ENCODE data around the gene HNRNPLL.
A peak's percentile ranks its signal among the peaks of the same experiment; 100 is the strongest.

The HNRNPLL gene

DNA sequence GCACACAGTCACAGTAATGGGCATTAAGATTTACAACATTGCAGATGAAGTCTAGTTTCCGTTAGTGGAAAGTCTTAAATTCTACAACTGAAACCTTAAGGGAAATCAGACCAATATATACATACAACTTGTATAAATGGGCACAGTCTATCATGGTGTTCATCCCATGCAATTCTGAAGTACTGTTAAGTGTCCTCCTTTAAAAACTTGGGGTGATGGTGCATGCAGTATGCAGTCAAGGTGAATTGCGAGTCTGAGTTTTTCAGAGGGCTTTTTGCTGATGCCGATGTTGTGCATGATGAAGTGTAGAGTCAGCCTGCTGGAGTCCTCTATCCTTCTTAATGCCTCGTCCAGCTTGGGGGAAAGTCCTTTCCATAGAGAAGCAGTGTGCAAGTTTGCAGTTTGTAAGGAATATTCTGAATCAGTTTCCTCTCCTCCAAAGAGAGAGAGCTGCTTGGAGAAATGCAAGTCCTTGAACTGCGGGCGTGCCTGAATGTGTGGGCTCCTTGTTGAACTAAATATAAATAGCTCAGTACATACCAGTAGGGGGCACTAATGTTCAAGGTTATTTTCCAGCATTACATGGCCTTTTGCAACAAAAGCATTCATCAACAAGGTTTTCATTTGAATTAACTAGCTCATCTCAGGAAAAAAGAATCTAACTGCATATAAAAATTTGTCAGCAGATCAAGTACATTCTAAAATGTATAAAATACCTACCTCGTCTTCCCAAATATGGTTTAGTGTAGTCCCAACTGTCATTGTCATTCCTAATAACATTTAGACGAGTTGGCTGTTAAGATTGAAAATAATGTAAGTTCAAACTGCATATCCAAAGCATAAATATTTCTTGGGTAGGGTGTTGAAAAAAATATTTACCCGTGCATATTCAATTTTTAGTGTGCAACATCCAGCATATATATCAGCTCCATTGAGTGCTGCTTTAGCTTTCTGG, 21.3 kb downstream of the HNRNPLL start:
- Histone ChIP-seq H3K4me3 (ENCODE audit: low read depth, low read length) (no peak overlapping the region), H3K27ac (ENCODE audit: extremely low read depth, low read depth, low read length) (no peak overlapping the region), H3K36me3 (ENCODE audit: control insufficient read depth in 2 of 2, insufficient read depth in 1 of 2, low read length in 2 of 2) (peaks cover 13 to 26% of the 10 kb centered on the region in 2 experiments), H3K4me1 (ENCODE audit: control insufficient read depth, insufficient read depth, low read length) (peaks cover 16% of the 10 kb centered on the region), H3K9me3 (ENCODE audit: control insufficient read depth, insufficient read depth, low read depth, low read length) (no peaks in the 10 kb centered on the region)
- CTCF ChIA-PET, result interaction anchor here (0.6 to 5.0 kb wide), 53 partner anchors 9 to 1008 kb away, joined by 3 to 47 read pairs (median 5); partner anchors contain the start of genes GALM and HNRNPLL
- TF ChIP-seq, protein P1, sequence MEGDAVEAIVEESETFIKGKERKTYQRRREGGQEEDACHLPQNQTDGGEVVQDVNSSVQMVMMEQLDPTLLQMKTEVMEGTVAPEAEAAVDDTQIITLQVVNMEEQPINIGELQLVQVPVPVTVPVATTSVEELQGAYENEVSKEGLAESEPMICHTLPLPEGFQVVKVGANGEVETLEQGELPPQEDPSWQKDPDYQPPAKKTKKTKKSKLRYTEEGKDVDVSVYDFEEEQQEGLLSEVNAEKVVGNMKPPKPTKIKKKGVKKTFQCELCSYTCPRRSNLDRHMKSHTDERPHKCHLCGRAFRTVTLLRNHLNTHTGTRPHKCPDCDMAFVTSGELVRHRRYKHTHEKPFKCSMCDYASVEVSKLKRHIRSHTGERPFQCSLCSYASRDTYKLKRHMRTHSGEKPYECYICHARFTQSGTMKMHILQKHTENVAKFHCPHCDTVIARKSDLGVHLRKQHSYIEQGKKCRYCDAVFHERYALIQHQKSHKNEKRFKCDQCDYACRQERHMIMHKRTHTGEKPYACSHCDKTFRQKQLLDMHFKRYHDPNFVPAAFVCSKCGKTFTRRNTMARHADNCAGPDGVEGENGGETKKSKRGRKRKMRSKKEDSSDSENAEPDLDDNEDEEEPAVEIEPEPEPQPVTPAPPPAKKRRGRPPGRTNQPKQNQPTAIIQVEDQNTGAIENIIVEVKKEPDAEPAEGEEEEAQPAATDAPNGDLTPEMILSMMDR (tag by site-specific recombination; IDR thresholded peaks at IDR 0.05), result 0 out of 2 replicates have a peak, but pooled peaks have one; percentile 19
- TF ChIP-seq ZNF654 (tag by site-specific recombination; IDR thresholded peaks at IDR 0.05; ENCODE audit: low read depth) (peak; percentile 71), ZNF596 (tag by site-specific recombination; IDR thresholded peaks at IDR 0.05) (no peak), ZNF660 (tag by site-specific recombination; IDR thresholded peaks at IDR 0.05) (0 out of 2 replicates have a peak, but pooled peaks have one; percentile 36), SP7 (tag by site-specific recombination; IDR thresholded peaks at IDR 0.05) (no peak)
- POLR2A ChIA-PET, result interaction anchor here (0.7 to 1.5 kb wide), 4 partner anchors 12 to 169 kb away, joined by 3 to 19 read pairs (median 6); partner anchors contain the start of genes HNRNPLL and SRSF7

DNA sequence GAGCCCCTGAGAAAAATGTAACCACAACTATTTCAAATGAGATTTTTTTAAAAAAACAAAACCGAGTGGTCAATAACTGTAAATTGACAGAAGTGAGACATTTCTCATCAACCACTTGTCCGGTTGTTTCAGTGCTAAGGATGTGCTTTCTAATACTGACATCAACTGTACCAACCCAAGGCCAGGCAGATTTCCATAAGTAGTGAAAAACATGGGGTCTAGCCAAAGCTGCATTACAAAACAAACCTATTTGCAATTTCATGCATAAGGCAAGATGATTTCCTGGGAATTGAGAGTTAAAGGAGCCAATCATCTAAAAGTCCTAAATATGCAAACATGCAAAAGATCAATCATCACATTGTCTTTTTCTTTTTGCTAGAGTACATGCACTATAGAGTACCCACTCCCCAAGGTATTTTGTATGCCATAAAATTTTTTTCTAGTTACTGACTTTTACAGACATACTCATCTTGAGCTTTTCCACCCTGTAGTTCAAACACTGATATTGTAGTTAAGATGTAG, 22.6 kb downstream of the HNRNPLL start:
- POLR2A ChIA-PET, result interaction anchor here (1.4 kb wide), 1 partner anchor 171 kb away, joined by 4 read pairs; the partner anchor contains the start of gene SRSF7
- no peak overlapping the region for H3K4me3 ChIP-seq (ENCODE audit: low read depth, low read length)
- H3K27ac ChIP-seq (ENCODE audit: extremely low read depth, low read depth, low read length), result no peak overlapping the region
- no peak for TF ChIP-seq TCF7L2 (IDR thresholded peaks at IDR 0.05; ENCODE audit: borderline replicate concordance, low read depth, low read length)
- TF ChIP-seq ZNF423 (tag by site-specific recombination; IDR thresholded peaks at IDR 0.05), result no peak
- TF ChIP-seq, protein P2, sequence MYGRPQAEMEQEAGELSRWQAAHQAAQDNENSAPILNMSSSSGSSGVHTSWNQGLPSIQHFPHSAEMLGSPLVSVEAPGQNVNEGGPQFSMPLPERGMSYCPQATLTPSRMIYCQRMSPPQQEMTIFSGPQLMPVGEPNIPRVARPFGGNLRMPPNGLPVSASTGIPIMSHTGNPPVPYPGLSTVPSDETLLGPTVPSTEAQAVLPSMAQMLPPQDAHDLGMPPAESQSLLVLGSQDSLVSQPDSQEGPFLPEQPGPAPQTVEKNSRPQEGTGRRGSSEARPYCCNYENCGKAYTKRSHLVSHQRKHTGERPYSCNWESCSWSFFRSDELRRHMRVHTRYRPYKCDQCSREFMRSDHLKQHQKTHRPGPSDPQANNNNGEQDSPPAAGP (tag by site-specific recombination; IDR thresholded peaks at IDR 0.05), result no peak
- TF ChIP-seq ZNF837 (tag by site-specific recombination; IDR thresholded peaks at IDR 0.05), result no peak
- no peak for TF ChIP-seq SP7 (tag by site-specific recombination; IDR thresholded peaks at IDR 0.05)
- no peak for TF ChIP-seq ZNF274 (IDR thresholded peaks at IDR 0.05; ENCODE audit: low read length)
- TF ChIP-seq ZNF274 (tag by site-specific recombination; IDR thresholded peaks at IDR 0.05; ENCODE audit: borderline replicate concordance), result no peak
- no peak for TF ChIP-seq ZNF76 (tag by site-specific recombination; IDR thresholded peaks at IDR 0.05; ENCODE audit: borderline replicate concordance, low read depth)
- TF ChIP-seq, protein P3, sequence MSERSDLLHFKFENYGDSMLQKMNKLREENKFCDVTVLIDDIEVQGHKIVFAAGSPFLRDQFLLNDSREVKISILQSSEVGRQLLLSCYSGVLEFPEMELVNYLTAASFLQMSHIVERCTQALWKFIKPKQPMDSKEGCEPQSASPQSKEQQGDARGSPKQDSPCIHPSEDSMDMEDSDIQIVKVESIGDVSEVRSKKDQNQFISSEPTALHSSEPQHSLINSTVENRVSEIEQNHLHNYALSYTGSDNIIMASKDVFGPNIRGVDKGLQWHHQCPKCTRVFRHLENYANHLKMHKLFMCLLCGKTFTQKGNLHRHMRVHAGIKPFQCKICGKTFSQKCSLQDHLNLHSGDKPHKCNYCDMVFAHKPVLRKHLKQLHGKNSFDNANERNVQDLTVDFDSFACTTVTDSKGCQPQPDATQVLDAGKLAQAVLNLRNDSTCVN (tag by site-specific recombination; optimal IDR thresholded peaks at IDR 0.05), result no peak
- TF ChIP-seq WT1 (tag by site-specific recombination; IDR thresholded peaks at IDR 0.05), result no peak
- TF ChIP-seq GLIS2 (tag by site-specific recombination; IDR thresholded peaks at IDR 0.05), result no peak
- TF ChIP-seq ZNF16 (tag by site-specific recombination; IDR thresholded peaks at IDR 0.05; ENCODE audit: low read depth), result no peak
- TF ChIP-seq KLF7 (tag by site-specific recombination; IDR thresholded peaks at IDR 0.05; ENCODE audit: borderline replicate concordance), result no peak
- TF ChIP-seq, protein P4, sequence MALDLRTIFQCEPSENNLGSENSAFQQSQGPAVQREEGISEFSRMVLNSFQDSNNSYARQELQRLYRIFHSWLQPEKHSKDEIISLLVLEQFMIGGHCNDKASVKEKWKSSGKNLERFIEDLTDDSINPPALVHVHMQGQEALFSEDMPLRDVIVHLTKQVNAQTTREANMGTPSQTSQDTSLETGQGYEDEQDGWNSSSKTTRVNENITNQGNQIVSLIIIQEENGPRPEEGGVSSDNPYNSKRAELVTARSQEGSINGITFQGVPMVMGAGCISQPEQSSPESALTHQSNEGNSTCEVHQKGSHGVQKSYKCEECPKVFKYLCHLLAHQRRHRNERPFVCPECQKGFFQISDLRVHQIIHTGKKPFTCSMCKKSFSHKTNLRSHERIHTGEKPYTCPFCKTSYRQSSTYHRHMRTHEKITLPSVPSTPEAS (tag by site-specific recombination; IDR thresholded peaks at IDR 0.05), result no peak
- no peak for TF ChIP-seq ZNF433 (tag by site-specific recombination; IDR thresholded peaks at IDR 0.05; ENCODE audit: low read depth)
- H3K9me3 ChIP-seq (ENCODE audit: control insufficient read depth, insufficient read depth, low read depth, low read length), result no peaks in the 10 kb centered on the region
- CTCF ChIA-PET, result interaction anchor here (0.5 to 3.8 kb wide), 11 partner anchors 10 to 668 kb away, joined by 3 to 40 read pairs (median 5); partner anchors contain the start of gene HNRNPLL
- H3K36me3 ChIP-seq (ENCODE audit: control insufficient read depth in 2 of 2, insufficient read depth in 1 of 2, low read length in 2 of 2), result peaks cover 9 to 21% of the 10 kb centered on the region in 2 experiments
- peaks cover 16% of the 10 kb centered on the region for H3K4me1 ChIP-seq (ENCODE audit: control insufficient read depth, insufficient read depth, low read length)

All from HEK293 (cell line).